C1 segment of cervical spinal cord (tissue), 14 donors: ENCODE results near the gene ATP2A3.

Source experiments
- DNase-seq, 14 donors: peaks; one replicate each; lab custom pipeline; 2025; lab: John Stamatoyannopoulos, UW

Gene ATP2A3

DNA sequence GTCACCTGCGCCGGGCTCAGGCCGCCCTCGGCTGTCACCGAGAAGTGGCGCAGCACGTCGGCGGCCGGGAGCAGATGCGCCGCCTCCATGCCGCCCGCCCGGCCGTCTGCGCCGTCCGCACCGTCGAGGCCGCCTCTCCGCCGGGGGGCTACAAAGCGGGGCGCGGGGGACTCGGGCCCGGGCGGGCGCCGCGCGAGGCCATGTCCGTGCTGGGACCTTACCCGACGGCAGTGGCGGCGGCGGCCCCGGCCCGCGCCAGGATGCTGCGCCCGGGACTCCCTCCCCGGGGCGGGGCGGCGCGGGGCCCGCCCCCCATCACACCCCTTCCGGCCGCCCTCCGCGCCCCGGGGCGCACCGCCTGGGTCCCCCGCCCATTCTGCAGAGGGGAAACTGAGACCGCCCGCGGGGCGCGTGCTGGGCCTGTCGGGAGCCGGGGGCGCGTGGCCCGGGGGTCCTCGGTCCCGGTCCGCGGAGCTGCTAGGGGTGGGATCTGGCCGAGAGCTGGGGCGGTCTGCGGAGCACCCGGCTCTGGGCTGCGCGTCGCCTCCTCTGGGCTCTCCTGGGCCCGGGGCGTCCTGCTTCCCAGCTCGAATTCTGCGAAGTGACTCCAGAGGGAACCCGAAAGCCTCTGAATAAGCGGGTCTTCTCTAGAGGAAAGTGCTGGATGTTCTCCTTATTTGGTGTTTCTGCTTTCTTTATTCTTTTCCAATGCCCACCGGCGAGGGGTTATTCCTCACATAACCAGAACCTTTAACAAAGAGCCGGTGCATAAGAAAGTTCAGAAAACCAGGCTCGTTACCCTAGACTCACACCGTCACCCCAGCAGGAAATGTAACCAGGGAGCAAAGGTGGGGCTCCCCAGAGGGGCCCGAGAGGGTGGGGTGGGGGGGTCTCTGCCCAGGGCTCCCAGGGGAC lies at the start of gene ATP2A3:
TSS of gene ATP2A3 (minus strand) at position 235 of the 915 bp plus-strand sequence. CDS start at position 89, 146 bp downstream.
- DNase-seq = no peak

DNA sequence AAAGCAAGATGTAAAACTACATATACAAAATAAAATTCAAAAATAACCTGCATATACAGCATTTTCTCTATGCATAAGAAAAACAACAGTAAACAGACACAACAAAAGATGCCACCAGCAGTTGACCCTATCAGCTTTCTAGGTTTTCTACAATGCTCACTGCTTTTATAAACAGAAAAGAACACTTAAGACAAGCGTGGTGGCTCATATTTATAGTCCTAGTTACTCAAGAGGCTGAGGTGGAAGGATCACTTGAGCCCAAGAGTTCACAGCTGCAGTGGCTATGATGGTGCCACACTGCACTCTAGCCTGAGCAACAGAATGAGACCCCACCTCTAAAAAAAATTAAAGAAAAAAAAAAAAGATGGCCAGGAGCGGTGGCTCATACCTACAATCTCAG lies 46.5 kb upstream of the ATP2A3 start:
- DNase-seq = no peak

DNA sequence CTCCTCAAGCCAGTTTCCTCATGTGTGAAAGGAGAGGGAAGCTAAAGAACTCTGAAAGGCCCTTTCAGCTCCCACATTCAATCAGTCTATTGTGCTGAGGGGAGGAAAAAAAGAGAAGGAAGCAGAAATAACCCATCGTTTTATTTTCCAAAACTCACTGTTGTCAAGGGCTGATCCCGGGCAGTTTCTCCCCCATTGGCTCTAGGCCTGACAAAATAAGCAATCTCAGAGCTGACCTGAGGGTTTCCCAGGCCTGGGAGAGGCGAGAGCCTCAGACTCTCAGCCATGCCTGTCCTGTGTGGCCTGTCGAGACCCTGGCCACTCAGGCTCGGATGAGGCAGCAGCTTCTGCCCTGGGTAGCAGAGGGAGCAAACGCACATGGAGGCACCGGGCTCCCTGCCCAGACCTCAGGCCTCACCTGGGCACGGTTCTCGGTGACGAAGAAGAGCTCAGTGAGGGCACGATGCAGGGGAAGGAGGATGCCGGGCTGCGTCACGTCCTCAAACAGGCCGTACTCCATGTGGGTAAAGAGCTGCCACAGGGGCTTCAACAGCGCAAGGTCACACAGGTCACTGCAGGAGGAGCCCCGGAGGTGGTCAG lies 45.0 kb upstream of the ATP2A3 start:
- peak in 3 of 14 donors; percentile 21 to 26 (median 22) for DNase-seq

DNA sequence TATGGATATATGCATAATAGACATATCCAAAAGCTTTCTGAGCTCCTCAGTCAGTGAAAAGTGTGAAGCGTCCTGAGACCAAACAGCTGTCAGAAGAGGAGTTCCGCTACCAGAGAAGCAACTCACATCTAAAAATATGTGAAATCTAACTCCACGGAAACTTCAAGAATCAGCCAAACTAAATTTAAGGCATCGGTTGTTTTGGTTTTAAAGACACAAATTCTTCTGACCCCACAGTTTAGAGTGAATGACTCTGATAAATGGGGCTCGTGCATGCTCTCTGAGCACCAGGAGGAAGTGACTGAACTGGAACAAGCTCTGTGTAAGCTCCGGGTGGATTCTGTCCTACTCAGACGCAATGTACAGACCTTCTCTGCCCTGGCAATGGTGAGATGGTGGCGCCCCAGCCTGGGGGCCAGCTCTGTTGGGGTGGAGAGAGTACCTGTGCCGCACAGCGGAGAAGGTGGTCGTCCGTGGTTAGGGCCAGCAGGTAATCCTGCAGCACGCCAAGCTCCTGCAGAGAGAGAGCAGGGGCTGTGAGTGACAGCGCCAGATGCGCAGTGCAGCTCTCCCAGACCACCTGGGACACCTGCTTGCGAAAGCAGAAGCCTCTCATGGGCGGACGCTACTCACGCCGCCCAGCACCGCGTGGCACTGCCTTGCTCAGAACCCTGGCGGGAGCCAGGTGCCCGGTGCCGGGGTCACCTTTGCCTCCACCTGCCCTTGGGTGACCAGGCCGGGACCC lies 44.4 kb upstream of the ATP2A3 start:
- DNase-seq = no peak

DNA sequence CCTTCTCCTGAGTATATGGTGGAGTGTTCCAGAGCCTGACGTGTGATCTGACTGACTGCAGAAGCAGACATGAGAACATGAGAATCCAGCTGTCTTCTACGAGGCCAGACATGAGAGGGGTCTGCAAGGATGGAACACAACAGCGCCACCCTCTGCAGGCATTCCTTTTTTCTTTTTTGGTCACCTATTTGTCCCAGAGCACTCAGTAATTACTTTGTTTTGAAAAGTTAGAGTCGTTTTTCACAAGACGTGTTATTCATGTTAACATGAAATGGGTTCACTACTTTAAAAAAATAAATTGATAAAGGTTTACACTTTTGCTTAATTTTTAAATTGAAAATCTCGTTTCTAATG lies 43.8 kb upstream of the ATP2A3 start:
- no peak for DNase-seq

DNA sequence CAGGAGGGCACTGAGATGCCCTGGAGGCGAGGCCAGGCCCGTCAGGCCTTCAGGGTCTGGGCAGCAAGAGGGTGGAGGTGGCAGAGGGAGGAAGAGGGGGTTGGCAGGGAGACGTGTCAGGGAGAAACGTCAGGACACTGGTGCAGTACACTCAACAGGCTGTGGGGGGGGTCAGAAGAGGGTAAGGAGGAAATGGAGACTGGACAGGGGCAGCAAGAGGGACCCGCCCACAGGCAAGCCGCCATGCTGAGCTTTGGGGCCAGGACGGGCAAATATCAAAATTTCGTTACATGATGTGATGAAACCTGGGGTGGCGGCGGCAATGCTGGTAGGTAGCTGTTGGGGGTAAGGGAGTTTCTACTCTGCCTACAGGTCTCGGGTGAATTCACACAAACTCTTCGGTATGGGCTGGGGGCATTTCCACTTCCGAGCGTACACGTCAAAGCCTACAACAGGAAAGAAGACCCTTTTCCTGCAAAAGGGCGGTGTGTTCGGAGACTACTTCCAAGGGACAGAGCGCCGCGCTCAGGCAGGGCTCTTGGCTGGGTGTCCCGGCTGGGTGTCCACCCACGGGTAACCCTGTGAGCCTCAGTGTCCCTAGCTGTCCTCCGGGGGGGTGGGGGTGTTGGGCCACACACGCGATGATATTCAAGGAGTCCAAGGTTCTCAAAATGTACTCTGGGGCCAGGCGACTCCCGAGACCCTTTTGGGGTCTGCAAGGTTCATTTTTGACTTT lies 43.3 kb upstream of the ATP2A3 start:
- no peak for DNase-seq

DNA sequence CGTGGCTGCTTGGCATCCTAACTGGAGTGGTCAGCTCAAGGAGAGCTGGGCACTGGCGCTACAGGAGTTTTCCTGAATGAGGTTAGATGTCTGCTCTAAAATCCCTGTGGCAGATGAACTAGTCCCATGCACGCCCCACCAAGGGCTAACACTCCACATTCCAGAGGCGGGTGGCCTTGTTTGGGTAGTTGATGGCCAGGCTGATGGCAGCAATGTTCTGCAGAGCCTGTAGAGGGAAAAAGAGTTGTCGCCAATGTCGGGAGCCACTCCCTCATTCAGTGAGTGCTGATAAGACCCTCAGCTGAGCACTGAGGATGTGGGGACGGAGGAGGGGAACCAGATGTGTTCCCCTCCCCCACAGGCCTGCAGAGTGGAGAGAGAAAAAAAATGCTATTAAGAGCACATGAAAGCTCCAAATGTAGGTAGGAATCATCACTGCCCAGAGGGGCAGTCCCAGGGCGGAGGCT lies 42.5 kb upstream of the ATP2A3 start:
- DNase-seq = no peak

DNA sequence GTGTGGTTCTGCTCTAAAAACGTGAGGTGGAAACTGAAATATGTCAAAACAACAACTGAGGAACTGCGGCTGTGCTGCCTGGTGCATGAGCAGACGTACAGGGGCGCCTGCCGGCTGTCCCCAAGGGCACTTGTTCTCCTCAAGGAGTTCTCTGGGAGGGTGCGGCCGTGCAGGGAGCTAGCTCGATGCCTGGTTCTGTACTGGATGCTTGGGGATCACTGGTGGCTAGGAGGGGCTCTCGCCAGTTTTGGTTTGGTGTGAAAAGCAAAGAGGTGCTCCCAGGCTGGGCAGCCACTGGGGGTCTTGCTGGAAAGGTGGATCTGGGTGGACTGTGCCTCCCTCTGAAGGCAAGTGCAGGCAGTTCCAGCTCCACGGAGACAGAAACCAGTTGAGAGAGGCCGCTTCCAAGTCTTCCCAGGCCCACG lies 41.9 kb upstream of the ATP2A3 start:
- DNase-seq = no peak

DNA sequence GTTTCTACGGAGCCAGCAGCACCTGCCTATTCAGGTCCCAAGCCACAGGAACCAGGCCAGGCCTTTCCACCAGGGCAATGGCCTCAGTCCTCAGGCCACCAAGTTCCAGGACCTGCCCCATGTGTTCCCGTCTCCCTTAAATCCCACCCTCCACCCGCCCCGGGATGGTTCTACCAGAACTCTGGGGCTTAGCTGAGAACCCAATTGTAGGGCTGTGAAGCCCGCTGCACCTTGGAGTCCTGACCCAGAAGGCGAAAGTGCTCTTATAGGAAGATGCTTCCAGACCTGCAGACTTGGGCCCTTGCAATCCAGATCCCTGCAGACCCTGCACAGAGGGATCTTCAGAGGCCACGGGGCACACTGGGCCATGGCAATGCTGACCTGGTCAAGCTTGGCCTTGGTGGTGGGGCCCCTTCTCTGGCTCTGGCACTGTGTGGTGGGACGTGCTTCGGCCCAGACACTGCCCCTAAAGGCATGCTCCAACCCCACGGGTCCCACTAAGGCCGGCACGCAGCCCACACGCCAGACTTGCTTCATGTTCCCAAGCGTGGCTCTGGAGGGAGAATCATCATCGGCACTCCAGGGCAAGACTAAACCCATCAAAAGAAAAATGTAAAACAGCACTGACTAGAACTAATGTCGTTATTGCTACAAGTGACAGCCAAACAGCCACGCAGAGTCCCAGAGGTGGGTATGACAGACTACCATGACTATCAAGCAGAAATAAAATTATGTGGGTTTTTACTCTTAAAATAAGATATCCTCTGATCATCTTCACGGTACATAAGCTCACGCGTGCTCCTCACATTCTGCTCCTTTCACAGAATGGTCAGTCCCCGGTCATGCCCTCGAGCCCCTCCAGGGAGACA lies 41.3 kb upstream of the ATP2A3 start:
- no peak for DNase-seq

DNA sequence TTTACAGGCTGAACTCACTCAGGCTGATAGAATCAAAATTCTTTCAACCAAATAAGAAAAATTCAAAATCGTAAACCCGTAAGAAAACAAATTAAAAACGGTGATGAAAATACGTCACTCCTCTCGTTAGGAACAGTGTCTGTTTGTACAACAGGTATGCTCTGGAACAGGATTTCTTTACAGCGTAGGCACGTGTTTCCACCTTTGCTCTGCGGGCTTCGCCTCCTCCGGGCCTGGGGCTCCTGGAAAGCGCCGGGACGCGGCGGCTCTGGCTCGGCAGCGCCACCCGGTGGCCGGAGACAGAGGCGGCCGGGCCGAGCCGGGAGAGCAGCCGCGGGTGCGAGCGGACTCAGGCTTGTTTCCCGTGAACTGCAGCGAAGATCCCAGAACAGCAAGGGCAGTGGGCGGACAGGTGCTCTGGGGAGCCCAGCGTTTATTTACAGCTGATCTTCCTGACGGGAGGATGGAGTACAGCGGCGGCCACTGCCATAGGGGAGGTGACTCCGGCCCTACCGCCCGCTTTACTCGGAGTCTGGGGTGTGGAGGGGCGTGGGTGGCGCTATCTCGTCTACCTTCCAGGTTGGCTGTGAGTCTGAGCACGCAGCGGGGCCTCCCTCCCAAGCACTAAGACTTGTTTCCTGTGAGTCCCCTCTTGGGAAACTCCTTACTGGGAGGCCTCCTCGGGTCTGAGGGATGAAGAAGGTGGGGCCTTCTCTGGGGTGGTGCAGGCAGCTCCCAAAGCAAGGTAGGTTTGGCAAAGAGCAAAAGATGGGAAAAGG lies 40.5 kb upstream of the ATP2A3 start:
- DNase-seq = peak in 2 of 14 donors; percentile 14 to 24

DNA sequence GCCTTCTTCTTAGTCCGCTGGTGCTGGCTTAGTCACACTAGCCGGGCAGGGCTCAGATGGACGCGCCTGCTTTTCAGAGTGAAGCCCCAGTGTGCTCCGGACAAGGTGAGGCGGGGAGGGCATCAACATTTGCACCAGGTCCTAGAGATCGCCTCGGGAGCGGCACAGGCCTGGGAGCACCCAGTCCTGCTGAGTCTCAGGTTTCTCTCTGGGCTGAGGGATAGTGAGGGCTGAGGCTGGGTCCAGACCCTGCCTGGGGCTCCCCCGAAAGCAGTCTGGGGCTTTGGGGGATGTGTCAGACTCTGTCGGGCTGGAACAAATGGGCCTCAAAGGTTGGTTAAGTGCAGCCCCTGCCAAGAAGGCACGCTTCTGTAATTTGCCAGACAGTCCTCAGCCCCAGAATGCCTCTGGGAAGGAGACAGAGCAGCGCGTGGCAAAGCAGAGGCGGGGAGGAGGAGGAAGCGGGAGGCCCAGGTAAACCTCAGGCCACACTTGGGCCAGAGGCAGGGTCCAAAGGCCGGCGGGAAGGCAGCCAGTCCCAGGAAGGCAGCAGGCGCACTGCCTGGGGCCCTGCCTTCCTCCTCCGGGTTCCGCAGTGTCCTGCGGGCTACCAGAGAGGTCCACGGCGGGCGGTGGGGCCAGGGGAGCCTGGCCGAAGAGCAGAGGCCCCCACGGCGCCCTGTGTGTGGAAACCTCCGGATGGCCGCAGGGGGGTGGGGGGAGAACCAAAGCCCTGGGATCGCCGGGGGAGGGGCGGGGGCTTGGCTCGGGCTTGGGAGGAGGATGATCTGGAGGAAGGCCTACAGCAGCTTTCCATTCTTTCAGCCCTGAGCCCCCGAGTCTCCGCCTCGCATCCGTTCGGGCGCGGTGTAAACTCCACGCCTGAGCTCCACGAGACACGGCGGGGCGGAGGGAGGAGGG lies 39.5 kb upstream of the ATP2A3 start:
- DNase-seq = no peak

DNA sequence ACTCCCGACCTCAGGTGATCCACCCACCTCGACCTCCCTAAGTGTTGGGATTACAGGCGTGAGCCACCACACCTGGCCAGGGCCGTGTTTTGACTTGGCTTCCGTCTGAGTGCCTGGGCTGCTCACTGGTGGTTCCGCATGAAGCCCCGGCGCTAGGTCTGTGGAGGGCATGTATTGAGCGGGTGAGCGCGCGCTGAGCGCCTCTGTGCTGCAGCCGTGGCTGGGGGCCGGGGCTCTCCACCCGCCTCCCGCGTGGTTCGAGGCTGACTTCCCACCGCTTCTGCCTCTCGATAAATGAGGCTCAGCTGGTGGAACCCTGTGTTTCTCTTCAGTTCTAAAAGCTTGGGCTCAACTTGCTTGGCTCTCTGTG lies 38.9 kb upstream of the ATP2A3 start:
- DNase-seq = no peak

DNA sequence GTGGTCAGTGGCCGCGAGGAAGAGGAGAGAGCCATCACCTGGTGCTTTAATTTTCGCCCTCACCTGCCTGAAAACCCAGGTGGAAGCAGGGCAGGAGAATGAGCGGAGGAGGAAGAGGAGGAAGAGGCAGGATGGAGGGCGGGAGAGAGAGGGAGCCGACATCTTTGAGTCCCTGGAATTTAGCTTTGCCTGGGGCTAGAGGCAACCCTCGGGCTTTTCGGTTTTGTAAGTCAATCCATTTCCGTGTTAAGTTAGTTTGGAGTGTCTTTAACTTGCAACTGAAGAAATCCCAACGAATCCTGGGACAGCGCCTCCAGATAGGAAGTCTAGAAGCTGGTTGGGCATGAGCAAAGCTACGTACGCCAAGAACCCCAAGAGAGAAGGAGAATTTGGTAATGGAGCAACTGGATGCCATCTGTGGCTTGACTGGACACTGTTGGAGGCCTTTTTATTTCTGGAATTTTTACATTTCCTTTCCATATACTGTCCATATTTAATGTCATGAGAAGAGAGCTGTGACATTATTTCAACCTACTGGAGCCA lies 36.9 kb upstream of the ATP2A3 start:
- DNase-seq = no peak

DNA sequence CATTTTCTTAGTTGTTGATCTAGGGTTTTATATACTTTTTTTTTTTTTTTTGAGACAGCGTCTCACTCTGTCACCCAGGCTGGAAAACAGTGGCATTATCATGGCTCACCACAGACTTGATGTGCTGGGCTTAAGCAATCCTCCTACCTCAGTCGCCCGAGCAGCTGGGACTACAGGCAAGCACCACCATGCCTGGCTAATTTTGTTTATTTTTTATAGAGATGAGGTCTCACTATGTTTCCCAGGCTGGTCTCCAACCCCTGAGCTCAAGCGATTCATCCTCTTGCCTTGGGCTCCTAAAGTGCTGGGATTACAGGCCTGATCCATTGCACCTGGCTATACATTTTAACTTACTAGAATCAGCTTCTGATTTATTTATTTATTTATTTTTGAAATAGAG lies 34.2 kb upstream of the ATP2A3 start:
- no peak for DNase-seq

DNA sequence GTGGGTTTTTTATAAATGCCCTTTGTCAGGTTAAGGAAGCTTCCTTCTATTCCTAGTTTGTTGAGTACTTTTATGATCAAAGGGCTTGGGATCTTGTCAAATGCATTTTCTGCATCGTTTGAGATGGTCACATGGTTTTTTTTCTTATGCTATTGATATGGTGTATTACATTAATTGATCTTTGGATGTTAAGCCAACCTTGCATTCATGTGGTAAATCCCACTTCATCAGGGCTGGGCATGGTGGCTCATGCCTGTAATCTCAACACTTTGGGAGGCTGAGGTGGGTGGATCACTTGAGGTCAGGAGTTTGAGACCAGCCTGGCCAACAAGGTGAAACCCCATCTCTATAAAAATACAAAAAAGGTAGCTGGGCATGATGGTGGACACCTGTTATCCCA lies 30.8 kb upstream of the ATP2A3 start:
- DNase-seq = no peak

DNA sequence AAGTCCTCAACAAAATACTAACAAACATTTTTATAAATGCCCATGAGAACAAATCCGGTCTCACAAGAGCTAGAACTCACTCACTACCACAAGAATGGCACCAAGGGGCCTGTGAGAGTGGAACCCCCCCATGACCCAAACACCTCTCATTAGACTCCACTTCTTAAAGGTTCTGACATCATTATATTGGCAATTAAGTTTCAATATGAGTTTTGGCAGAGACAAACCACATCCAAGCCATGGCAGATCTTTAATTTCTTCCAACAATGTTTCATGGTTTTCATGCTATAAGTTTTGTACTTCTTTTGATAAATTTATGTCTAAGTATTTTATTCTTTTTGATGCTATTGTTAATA lies 30.0 kb upstream of the ATP2A3 start:
- no peak for DNase-seq

DNA sequence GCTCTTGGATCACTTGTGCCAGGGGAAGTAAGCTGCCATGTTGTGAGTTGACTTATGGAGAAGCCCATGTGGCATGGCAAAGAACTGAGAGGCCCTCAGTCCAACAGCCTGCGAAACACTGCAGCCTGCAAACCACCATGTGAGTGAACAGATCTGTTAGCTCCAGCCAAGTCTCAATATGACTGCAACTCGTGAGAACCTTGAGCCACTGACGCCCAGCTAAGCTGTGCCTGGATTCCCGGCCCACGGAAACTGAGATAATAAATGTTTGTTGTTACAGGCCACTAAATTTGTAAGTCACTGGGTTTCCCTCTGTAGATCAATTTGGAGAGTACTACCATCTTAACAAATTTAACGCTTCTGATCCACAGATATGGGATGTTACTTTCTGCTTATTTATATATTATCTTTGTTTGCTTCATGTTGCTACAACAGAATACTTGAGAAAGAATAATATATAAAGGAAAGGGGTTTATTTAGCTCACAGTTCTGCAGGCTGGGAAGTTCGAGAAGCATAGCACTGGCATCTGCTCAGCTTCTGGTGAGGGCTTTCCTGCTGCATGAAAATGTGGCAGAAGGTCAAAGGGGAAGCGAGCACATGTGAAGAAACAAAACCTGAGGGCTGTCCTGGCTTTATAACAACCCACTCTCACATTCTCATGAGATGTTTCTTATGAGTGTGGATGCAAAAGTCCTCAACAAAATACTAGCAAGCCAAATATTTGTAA lies 29.4 kb upstream of the ATP2A3 start:
- DNase-seq = no peak

DNA sequence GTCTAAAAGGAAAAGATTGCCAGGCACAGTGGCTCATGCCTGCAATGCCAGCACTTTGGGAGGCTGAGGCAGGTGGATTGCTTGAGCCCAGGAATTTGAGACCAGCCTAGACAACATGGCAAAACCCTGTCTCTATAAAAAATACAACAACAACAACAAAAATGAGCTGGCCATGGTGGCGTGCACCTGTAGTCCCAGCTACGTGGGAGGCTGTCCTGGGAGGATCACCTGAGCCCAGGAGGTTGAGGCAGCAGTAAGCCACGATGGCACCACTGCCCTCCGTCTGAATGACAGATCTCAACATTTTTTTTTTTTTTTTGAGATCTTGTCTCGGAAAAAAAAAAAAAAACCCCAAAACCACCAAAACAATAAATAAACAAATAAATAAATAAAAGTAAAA lies 28.1 kb upstream of the ATP2A3 start:
- DNase-seq = no peak
